Measurements from ENCODE around the gene TTLL10.

TTLL10 gene

DNA sequence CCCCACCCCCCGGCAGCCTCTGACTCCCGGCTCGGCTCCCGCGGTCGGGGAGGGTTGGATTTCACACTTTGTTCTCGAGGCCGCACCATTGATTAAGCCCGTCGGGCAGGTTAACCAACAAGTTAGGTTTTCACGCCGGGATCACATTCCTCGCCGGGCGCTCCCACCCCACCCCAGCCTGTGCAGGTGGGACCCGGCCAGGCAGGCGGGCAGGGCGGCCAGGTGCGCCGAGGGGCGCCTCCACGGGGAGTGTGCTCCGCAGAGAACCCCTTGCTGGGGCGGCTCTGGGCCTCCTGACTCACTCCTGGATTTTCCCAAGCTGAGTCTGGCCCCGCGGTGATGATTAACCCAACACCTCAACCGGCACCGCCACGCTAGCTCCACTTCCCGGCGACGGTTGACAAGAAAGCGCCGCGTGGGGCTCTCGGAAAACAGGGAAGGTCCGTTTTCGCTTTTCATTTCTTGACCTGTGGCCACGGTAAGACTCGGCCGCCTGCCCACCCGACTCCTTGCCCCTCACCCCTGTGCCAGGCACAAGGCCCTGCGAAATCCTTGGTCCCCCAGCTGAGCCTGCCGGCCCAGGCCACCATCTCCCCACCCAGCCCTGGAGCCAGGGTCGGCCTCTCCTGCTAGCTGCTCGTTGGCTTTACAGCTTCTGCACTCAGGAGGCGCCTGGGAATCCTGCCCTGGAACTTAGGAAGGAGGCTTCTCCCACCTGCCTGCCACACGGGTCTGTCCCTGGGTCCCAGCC is 8.8 kb upstream of the TTLL10 start:
- no peak for DNase-seq (ENCODE audit: low spot score)
- in situ Hi-C loops (cut with MboI; ENCODE audit: low sequenced_read_pairs, unreplicated experiment) = no loop called here
- TF ChIP-seq, protein P1, sequence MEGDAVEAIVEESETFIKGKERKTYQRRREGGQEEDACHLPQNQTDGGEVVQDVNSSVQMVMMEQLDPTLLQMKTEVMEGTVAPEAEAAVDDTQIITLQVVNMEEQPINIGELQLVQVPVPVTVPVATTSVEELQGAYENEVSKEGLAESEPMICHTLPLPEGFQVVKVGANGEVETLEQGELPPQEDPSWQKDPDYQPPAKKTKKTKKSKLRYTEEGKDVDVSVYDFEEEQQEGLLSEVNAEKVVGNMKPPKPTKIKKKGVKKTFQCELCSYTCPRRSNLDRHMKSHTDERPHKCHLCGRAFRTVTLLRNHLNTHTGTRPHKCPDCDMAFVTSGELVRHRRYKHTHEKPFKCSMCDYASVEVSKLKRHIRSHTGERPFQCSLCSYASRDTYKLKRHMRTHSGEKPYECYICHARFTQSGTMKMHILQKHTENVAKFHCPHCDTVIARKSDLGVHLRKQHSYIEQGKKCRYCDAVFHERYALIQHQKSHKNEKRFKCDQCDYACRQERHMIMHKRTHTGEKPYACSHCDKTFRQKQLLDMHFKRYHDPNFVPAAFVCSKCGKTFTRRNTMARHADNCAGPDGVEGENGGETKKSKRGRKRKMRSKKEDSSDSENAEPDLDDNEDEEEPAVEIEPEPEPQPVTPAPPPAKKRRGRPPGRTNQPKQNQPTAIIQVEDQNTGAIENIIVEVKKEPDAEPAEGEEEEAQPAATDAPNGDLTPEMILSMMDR (IDR thresholded peaks at IDR 0.05; ENCODE audit: borderline replicate concordance, control extremely low read depth, extremely low read depth, insufficient read depth, missing control alignments) = no peak

DNA sequence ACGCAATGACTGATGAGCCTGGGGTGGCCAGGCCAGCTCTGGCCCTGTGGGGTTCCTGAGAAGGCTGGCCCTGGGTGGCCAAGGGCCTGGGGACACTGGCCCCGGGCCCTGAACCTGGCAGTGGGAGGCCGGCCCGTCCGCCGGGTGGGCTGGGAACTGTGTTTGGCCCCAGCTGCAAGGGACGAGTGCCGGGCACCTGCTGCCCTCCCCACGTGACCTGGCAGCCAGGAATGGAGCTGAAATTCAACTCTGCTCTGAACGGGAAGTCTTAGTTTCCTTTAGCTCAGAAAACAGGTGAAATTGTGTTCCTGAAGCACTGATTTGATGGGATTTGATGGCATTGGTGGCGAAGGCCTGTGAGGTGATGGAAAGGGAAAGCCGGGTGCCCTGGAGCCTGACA is 8.2 kb upstream of the TTLL10 start:
- in situ Hi-C loops (cut with MboI; ENCODE audit: low sequenced_read_pairs, unreplicated experiment) = no loop called here
- no peak for DNase-seq (ENCODE audit: low spot score)
- TF ChIP-seq, protein P1 (IDR thresholded peaks at IDR 0.05; ENCODE audit: borderline replicate concordance, control extremely low read depth, extremely low read depth, insufficient read depth, missing control alignments) = no peak

DNA sequence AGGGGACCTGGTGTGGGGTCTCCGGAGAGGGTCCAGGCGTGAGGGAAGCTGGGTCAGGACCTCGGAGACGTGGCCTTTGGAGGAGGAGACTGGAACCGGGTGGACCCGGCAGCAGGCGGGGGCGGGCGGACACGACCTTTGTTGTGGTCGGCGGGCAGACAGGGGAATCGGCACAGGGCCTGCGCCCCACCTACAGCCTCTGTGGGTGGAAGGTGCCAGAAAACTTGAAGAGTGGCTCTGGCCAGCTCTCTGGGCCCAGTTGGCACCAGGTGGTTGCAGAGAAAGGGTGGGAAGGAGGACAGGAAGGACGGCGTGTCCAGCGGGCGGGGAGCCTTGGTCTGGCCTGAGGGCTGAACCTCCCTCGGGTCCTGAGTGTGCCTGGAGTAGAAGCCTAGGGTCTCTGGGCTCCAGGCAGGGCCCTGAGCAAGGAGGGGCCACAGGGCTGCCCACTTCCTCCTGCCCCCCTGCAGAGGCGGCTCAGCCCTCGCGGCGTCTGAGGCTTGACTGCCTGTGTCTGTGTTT is 7.7 kb upstream of the TTLL10 start:
- TF ChIP-seq, protein P1 (IDR thresholded peaks at IDR 0.05; ENCODE audit: borderline replicate concordance, control extremely low read depth, extremely low read depth, insufficient read depth, missing control alignments) = no peak
- in situ Hi-C loops (cut with MboI; ENCODE audit: low sequenced_read_pairs, unreplicated experiment) = no loop called here
- no peak for DNase-seq (ENCODE audit: low spot score)

DNA sequence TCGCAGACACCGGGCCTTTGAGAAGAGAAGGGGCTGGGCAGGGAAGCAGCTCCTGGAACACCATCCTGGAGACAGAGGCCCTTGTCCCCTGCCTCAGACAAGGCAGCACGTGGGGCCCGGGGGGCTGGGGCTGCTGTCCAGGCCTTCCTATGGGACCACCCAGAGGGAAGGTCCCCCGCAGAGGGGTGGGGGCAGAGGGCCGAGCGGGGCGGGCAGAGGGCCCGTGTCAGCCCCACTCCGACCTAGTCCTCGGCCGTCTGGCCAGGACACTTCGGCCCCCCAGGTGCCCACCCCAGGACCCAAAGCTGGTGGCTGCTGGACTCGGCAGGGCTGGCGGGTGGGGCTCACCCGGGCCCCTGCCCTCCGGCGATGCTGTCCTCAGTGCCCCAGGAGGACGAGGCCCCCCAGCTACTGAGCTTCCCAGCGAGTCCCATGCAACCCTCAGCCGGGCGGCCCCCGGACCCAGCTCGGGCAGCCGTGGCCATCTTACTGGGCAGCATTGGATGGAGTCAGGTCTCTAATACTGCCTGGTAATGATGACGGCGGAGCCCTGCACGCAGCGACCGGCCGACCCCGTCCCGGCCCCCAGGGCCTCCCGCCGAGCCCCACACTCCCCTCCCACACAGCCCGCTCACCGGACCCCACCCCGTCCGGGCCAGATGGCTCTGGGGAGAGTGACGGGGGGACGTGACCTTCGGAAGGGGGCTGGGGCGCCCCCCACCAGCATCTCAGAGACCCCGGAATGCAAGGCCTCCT is 6.9 kb upstream of the TTLL10 start:
- no peak for DNase-seq (ENCODE audit: low spot score)
- in situ Hi-C loops (cut with MboI; ENCODE audit: low sequenced_read_pairs, unreplicated experiment) = no loop called here
- TF ChIP-seq, protein P1 (IDR thresholded peaks at IDR 0.05; ENCODE audit: borderline replicate concordance, control extremely low read depth, extremely low read depth, insufficient read depth, missing control alignments) = no peak

DNA sequence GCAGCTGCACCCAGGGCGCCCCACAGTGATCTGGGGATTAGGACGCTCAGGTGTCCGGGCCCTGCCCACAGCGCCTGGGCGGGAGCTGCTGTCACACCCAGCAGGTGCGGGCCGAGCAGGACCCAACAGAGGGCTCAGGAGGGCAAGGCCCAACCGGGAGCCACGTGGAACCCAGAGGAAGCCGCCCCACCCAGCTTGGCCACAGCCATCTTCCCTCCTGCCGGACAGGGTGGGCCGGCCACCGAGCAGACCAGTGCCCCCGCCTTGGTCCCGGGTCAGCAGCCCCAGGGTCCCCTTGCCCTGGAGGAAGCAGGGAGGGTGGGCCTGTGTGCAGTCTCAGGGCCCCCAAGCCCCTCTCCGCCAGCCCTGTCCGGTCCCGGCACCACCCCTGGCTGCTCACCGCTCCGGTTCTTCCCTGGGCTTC is 6.3 kb upstream of the TTLL10 start:
- TF ChIP-seq, protein P1 (IDR thresholded peaks at IDR 0.05; ENCODE audit: borderline replicate concordance, control extremely low read depth, extremely low read depth, insufficient read depth, missing control alignments) = no peak
- in situ Hi-C loops (cut with MboI; ENCODE audit: low sequenced_read_pairs, unreplicated experiment) = no loop called here
- DNase-seq (ENCODE audit: low spot score) = no peak

DNA sequence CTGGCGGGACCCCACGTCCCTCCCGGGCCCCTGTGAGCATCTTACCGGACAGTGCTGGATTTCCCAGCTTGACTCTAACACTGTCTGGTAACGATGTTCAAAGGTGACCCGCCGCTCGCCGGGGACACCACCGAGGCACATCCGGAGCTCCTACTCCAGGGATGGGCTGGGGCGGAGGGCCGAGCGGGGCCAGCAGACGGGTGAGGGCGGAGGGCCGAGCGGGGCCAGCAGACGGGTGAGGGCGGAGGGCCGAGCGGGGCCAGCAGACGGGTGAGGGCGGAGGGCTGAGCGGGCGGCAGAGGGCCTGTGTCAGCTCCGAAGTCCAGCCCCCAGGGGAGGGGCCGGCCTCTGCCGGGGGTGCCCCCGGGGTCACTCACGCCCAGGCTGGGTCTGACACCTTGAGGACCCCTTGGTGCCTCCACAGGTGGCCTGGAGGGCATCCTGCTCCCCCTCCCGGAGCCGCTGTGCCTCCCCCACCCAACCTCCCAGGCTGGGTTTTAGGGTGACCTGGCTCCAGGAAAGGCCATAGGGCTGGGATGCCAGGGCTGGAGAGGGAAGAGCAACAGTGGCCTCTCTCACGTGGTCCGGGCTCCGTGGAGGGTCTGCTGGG is 5.7 kb upstream of the TTLL10 start:
- TF ChIP-seq, protein P1 (IDR thresholded peaks at IDR 0.05; ENCODE audit: borderline replicate concordance, control extremely low read depth, extremely low read depth, insufficient read depth, missing control alignments) = no peak
- in situ Hi-C loops (cut with MboI; ENCODE audit: low sequenced_read_pairs, unreplicated experiment) = no loop called here

More for the DNA sequence above, 5.7 kb upstream of the TTLL10 start:
- DNase-seq (ENCODE audit: low spot score) = no peak

All from GM13976 (cell line).